ENCODE data around the gene TMEM82.

Gene TMEM82

GRCh38 chr1:15751717-15752116 lies 9.4 kb downstream of the TMEM82 start:
- TF ChIP-seq GLI4 (tag by site-specific recombination; IDR thresholded peaks at IDR 0.05): no peak
- TF ChIP-seq ZNF843 (tag by site-specific recombination; IDR thresholded peaks at IDR 0.05): no peak
- no peak for TF ChIP-seq ZNF624 (tag by site-specific recombination; IDR thresholded peaks at IDR 0.05)
- no peak for TF ChIP-seq ZNF423 (tag by site-specific recombination; IDR thresholded peaks at IDR 0.05)
- TF ChIP-seq WT1 (tag by site-specific recombination; IDR thresholded peaks at IDR 0.05): no peak
- TF ChIP-seq ZNF621 (tag by site-specific recombination; IDR thresholded peaks at IDR 0.05): no peak
- no peak for TF ChIP-seq ZFP3 (tag by site-specific recombination; IDR thresholded peaks at IDR 0.05; ENCODE audit: low read depth)
- no peak for TF ChIP-seq KLF16 (tag by site-specific recombination; IDR thresholded peaks at IDR 0.05)
- no peak for TF ChIP-seq KLF10 (tag by site-specific recombination; IDR thresholded peaks at IDR 0.05)
- TF ChIP-seq ZNF114 (tag by site-specific recombination; IDR thresholded peaks at IDR 0.05): no peak
- no peak for TF ChIP-seq INSM2 (tag by site-specific recombination; IDR thresholded peaks at IDR 0.05)
- no peak for TF ChIP-seq IKZF3 (tag by site-specific recombination; IDR thresholded peaks at IDR 0.05)
- no peak for TF ChIP-seq TCF7L2 (IDR thresholded peaks at IDR 0.05; ENCODE audit: borderline replicate concordance, low read depth, low read length)
- no peak for TF ChIP-seq MYNN (tag by site-specific recombination; IDR thresholded peaks at IDR 0.05; ENCODE audit: borderline replicate concordance)
- TF ChIP-seq ZNF629 (tag by site-specific recombination; IDR thresholded peaks at IDR 0.05): no peak
- TF ChIP-seq ZNF585B (tag by site-specific recombination; IDR thresholded peaks at IDR 0.05): no peak
- no peak for TF ChIP-seq ZNF354C (tag by site-specific recombination; IDR thresholded peaks at IDR 0.05; ENCODE audit: borderline replicate concordance, low read depth)
- no peak for TF ChIP-seq ZNF221 (tag by site-specific recombination; IDR thresholded peaks at IDR 0.05; ENCODE audit: borderline replicate concordance)
- TF ChIP-seq ZBTB7A (tag by site-specific recombination; IDR thresholded peaks at IDR 0.05; ENCODE audit: low read depth): no peak
- CTCF ChIA-PET: interaction anchor here (0.6 kb wide), 1 partner anchor 10 kb away, joined by 3 read pairs; no protein-coding TSS in a partner anchor
- Histone ChIP-seq H3K36me3 (ENCODE audit: control insufficient read depth in 2 of 2, insufficient read depth in 1 of 2, low read length in 2 of 2) (no peaks in the 10 kb centered on the region), H3K9me3 (ENCODE audit: control insufficient read depth, insufficient read depth, low read depth, low read length) (no peaks in the 10 kb centered on the region), H3K4me1 (ENCODE audit: control insufficient read depth, insufficient read depth, low read length) (no peaks in the 10 kb centered on the region), H3K27ac (ENCODE audit: extremely low read depth, low read depth, low read length) (no peak overlapping the region), H3K4me3 (ENCODE audit: low read depth, low read length) (no peak overlapping the region)
- POLR2A ChIA-PET: no interaction called here

- TF ChIP-seq ZNF10 (tag by site-specific recombination; IDR thresholded peaks at IDR 0.05) (no peak), BCL11A (tag by site-specific recombination; IDR thresholded peaks at IDR 0.05; ENCODE audit: low read depth) (no peak), ZNF398 (tag by site-specific recombination; IDR thresholded peaks at IDR 0.05) (no peak), ZFHX2 (tag by site-specific recombination; conservative IDR thresholded peaks at IDR 0.05) (0 out of 2 replicates have a peak, but pooled peaks have one; percentile 16)
- no peak overlapping the region for H3K27ac ChIP-seq (ENCODE audit: extremely low read depth, low read depth, low read length)
- no peak overlapping the region for H3K4me3 ChIP-seq (ENCODE audit: low read depth, low read length)
- H3K36me3 ChIP-seq (ENCODE audit: control insufficient read depth in 2 of 2, insufficient read depth in 1 of 2, low read length in 2 of 2): no peaks in the 10 kb centered on the region
- no peaks in the 10 kb centered on the region for H3K9me3 ChIP-seq (ENCODE audit: control insufficient read depth, insufficient read depth, low read depth, low read length)
- CTCF ChIA-PET: interaction anchor here (1.6 kb wide), 1 partner anchor 12 kb away, joined by 5 read pairs; no protein-coding TSS in a partner anchor
- H3K4me1 ChIP-seq (ENCODE audit: control insufficient read depth, insufficient read depth, low read length): 0 out of 2 replicates have a peak, but pooled peaks cover 3% of the 10 kb centered on the region
- POLR2A ChIA-PET: no interaction called here
Measured at GRCh38 chr1:15753776-15754175, 11.5 kb downstream of the TMEM82 start.
